IMR-90 (cell line): ENCODE measurements around the gene ADGRG7.

Experiments
- BHLHE40 ChIP-seq: fragments of 150-350 bp; IDR thresholded peaks from 2 replicates; pipeline ENCODE4 v1.6.1; 2016; ENCODE audit warnings: mild to moderate bottlenecking, low read depth, low read length
- CHD1 ChIP-seq: IDR thresholded peaks from 2 replicates; pipeline ENCODE4 v1.6.1; 2012; ENCODE audit warnings: low read depth, low read length, improper control_type of control experiment
- CTCF ChIP-seq: conservative IDR thresholded peaks from 2 replicates; pipeline ENCODE4 v1.5.1; 2012; ENCODE audit warnings: mild to moderate bottlenecking, low read depth, low read length, improper control_type of control experiment
- ELK1 ChIP-seq: fragments of 150-350 bp; IDR thresholded peaks from 2 replicates; pipeline ENCODE4 v1.6.1; 2016; ENCODE audit warnings: low read depth, mild to moderate bottlenecking, low read length, moderate library complexity, borderline replicate concordance
- MAFK ChIP-seq: IDR thresholded peaks from 2 replicates; pipeline ENCODE4 v1.6.1; 2012; ENCODE audit warnings: low read depth, low read length, improper control_type of control experiment
- POLR2A ChIP-seq: IDR thresholded peaks from 2 replicates; pipeline ENCODE4 v1.6.1; 2012; ENCODE audit warnings: mild to moderate bottlenecking, low read depth, low read length
- RAD21 ChIP-seq: IDR thresholded peaks from 2 replicates; pipeline ENCODE4 v1.6.1; 2012; ENCODE audit warnings: low read length, improper control_type of control experiment
- RCOR1 ChIP-seq: IDR thresholded peaks from 2 replicates; pipeline ENCODE4 v1.6.1; 2012; ENCODE audit warnings: mild to moderate bottlenecking, low read length, improper control_type of control experiment; ENCODE audit not compliant: insufficient replicate concordance
- SMC3 ChIP-seq: fragments of 150-350 bp; IDR thresholded peaks from 2 replicates; pipeline ENCODE4 v1.6.1; 2016; ENCODE audit warnings: low read depth, mild to moderate bottlenecking, antibody characterized with exemption, low read length, moderate library complexity

GRCh38 chr3:100717063-100717462 is 107.7 kb downstream of the ADGRG7 start:
- TF ChIP-seq CTCF (no peak), ELK1 (no peak), POLR2A (no peak), BHLHE40 (no peak), MAFK (no peak), RCOR1 (no peak), RAD21 (no peak), SMC3 (no peak), CHD1 (no peak)
